HepG2 (cell line): Measurements from ENCODE around the gene RAB15. TPM values are rescaled to one million over a fixed set of nuclear protein-coding genes. Genes with fewer than 3 reads are reported as not detected.

ENCODE experiments used
- ATAC-seq: fragments of 200-7000 bp; cut with Tn5 transposase; 3 replicates; pipeline ENCODE4 v1.9.1; 2020; ENCODE audit warnings: mild to moderate bottlenecking, moderate library complexity
- BruUV-seq: library from RNA; stranded (reverse); fragments of 400-500 nt; replicated peaks from 2 replicates; lab custom pipeline; 2021; lab: Mats Ljungman, UMichigan
- CTCF ChIA-PET: fragments of 300-600 bp; formaldehyde crosslinking; extraction: SDS; loops from one replicate; lab custom pipeline; 2021; ENCODE audit warnings: low total read pairs, inconsistent platforms, low intra/inter-chr PET ratio; lab: Yijun Ruan, JAX
- POLR2A ChIA-PET: fragments of 350-600 bp; sonication (Branson Sonifier 250); formaldehyde crosslinking; loops from one replicate; lab custom pipeline; 2020; ENCODE audit warnings: antibody characterized with exemption, inconsistent platforms; lab: Yijun Ruan, JAX
- DNase-seq: peaks from one replicate; pipeline ENCODE4 v3.0.0-alpha.2; 2015; ENCODE audit warnings: low spot score
- FAIRE-seq: peaks from 3 replicates; lab custom pipeline; 2011; peaks lifted over from hg19 to GRCh38; lab: Jason Lieb, UNC
- H2AFZ ChIP-seq: one replicate; pipeline ENCODE4 v1.6.1; 2011; ENCODE audit warnings: low read length, inconsistent platforms
- H3K27ac ChIP-seq: fragments of 300-600 bp; 3 replicates; pipeline ENCODE4 v1.8.0; 2011; ENCODE audit warnings: mixed run types, mild to moderate bottlenecking, mixed read lengths, low read length, inconsistent platforms; ENCODE audit not compliant: insufficient read depth; ENCODE audit errors: extremely low read length
- H3K27me3 ChIP-seq, 2 experiments: fragments of 200-600 bp in 1 of 2; 2 replicates in 1 of 2; 3 replicates in 1 of 2; pipeline versions ENCODE4 v1.6.0 to v1.8.0; 2011; ENCODE audit warnings: low read length in 2 of 2, mild to moderate bottlenecking in 2 of 2, moderate library complexity in 2 of 2, inconsistent platforms in 1 of 2; ENCODE audit not compliant: insufficient read depth in 2 of 2, control insufficient read depth in 1 of 2
- H3K36me3 ChIP-seq, 2 experiments: fragments of 200-600 bp in 1 of 2; replicated peaks in 1 of 2; 2 replicates in 1 of 2; 3 replicates in 1 of 2; pipeline versions ENCODE4 v1.5.1 to v1.8.0; 2011; ENCODE audit warnings: low read length in 2 of 2, inconsistent platforms in 1 of 2; ENCODE audit not compliant: insufficient read depth in 2 of 2, control insufficient read depth in 1 of 2
- H3K4me1 ChIP-seq: 2 replicates; pipeline ENCODE4 v1.5.1; 2012; ENCODE audit warnings: low read length, inconsistent platforms; ENCODE audit not compliant: insufficient read depth
- H3K4me2 ChIP-seq: 2 replicates; pipeline ENCODE4 v1.6.0; 2011; ENCODE audit warnings: low read depth, low read length, inconsistent platforms
- H3K4me3 ChIP-seq, 3 experiments: fragments of 200-600 bp in 1 of 3; sonication (generic), shearing (Covaris generic) in 1 of 3; replicated peaks in 1 of 3; 2 replicates each; pipeline ENCODE4 v1.5.1; 2011 to 2016; ENCODE audit warnings: low read length in 3 of 3, inconsistent platforms in 2 of 3, low read depth in 2 of 3, mild to moderate bottlenecking in 2 of 3, control low read depth in 1 of 3, mixed read lengths in 1 of 3; ENCODE audit not compliant: insufficient read depth in 1 of 3
- H3K79me2 ChIP-seq: one replicate; pipeline ENCODE4 v1.6.1; 2011; ENCODE audit warnings: low read length, inconsistent platforms; ENCODE audit not compliant: insufficient read depth
- H3K9ac ChIP-seq: 2 replicates; pipeline ENCODE4 v1.6.0; 2011; ENCODE audit warnings: mild to moderate bottlenecking, low read depth, low read length, inconsistent platforms; ENCODE audit not compliant: insufficient read depth
- H3K9me3 ChIP-seq: 2 replicates; pipeline ENCODE4 v1.5.1; 2012; ENCODE audit warnings: mild to moderate bottlenecking, low read length
- H4K20me1 ChIP-seq: 2 replicates; pipeline ENCODE4 v1.6.0; 2011; ENCODE audit warnings: inconsistent platforms, mild to moderate bottlenecking, low read length, moderate library complexity; ENCODE audit not compliant: insufficient read depth
- ATF7 ChIP-seq, 2 experiments: fragments of 450-650 bp in 1 of 2; sonication (generic) in 1 of 2; formaldehyde crosslinking in 1 of 2; IDR thresholded peaks; 2 replicates each; pipeline versions ENCODE4 v1.4.0 to v1.6.1; 2016 to 2020; ENCODE audit warnings: antibody characterized with exemption in 1 of 2, mild to moderate bottlenecking in 1 of 2, missing genetic modification reagents in 1 of 2
- FOXK2 ChIP-seq: fragments of 450-650 bp; IDR thresholded peaks from 2 replicates; pipeline ENCODE4 v1.6.1; 2016
- ZNF292 ChIP-seq: sonication (generic); formaldehyde crosslinking; IDR thresholded peaks from 2 replicates; pipeline ENCODE4 v1.8.1; 2022; ENCODE audit warnings: mild to moderate bottlenecking, low read depth, missing genetic modification reagents, borderline replicate concordance
- WGBS: methylation state at CpG from one replicate; pipeline ENCODE4 v1.1.6; 2017; ENCODE audit warnings: low lambda C conversion rate; 5-methylcytosine and 5-hydroxymethylcytosine counted together
- in situ Hi-C: cut with HindIII; loops from 2 replicates; pipeline ENCODE4 v1.10.0; 2017; ENCODE audit warnings: low pct_unique_long_range_greater_than_20kb; ENCODE audit not compliant: extremely low pct_ligation_motif_present
- intact Hi-C: fragments of 100-400 bp; cut with micrococcal nuclease; formaldehyde crosslinking; loops from one replicate; pipeline ENCODE4 v1.10.0; 2022; ENCODE audit not compliant: unreplicated experiment
- polyA plus RNA-seq, 8 experiments: library from polyadenylated mRNA; depleted of rRNA in 3 of 8; stranded (reverse) in 7 of 8; unstranded in 1 of 8; fragments of >200 nt; fragmentation: Illumina TruSeq in 4 of 8; extraction: Trizol in 4 of 8; gene quantifications; 2 replicates each; pipeline versions ENCODE4 v1.2.1 to v1.2.3, GENCODE V29; 2011 to 2016; ENCODE audit warnings: low read depth in 4 of 8, missing spikeins in 1 of 8, mixed read lengths in 1 of 8; ENCODE audit not compliant: insufficient read depth in 1 of 8
- total RNA-seq, 5 experiments: library from RNA; depleted of rRNA; stranded (reverse); fragments of >200 nt; fragmentation: Illumina TruSeq; extraction: Trizol; gene quantifications; 2 replicates each; pipeline ENCODE4 v1.2.3, GENCODE V29; 2016; ENCODE audit warnings: low read depth in 1 of 5
- TF ChIP-seq, protein P1 (sequence below): sonication (generic); formaldehyde crosslinking; IDR thresholded peaks from 2 replicates; pipeline ENCODE4 v1.5.0; 2020; ENCODE audit warnings: mild to moderate bottlenecking, missing genetic modification reagents, moderate library complexity

RAB15 gene
- total and polyA plus RNA-seq, 2 of the 13 experiments (the other 11 are each of a cell fraction or from before 2014, with no cell fraction given): 7.4 to 18.5 TPM

DNA sequence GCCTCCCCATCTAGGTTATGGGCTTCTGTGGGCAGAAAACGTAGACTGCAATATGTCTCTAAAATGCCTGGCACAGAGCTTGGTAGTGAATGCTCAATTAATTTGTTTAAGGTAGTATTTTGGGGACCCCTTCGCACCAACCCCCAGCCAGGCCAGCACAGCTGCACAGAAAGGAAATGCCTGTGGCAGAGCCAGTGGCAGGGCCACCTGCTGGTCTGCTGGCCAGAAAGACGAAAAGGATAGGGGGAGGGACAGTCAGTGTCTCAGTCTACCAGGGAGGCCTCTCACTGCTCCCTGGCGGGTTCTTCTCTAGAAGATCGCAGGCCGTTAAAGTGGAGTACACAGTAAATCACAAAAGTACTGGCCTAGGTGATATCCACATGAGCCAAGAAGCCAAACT lies 3.5 kb downstream of the RAB15 start:
- no peak for FAIRE-seq
- H3K9ac ChIP-seq: no peak overlapping the region
- no TSS peak for BruUV-seq
- no peaks in the 10 kb centered on the region for H4K20me1 ChIP-seq
- H3K27ac ChIP-seq: no peak overlapping the region
- H3K27me3 ChIP-seq: no peaks in the 10 kb centered on the region; a peak in 1 of 5 replicates
- no peaks in the 10 kb centered on the region for H3K9me3 ChIP-seq
- intact Hi-C loops: no loop called here
- CTCF ChIA-PET: no interaction called here
- no peak overlapping the region for H2AFZ ChIP-seq
- WGBS: 95% methylated on average over 5 of the region's 6 CpGs
- ATAC-seq: no peak
- H3K4me2 ChIP-seq: no peak overlapping the region
- DNase-seq: no peak
- H3K4me1 ChIP-seq: peaks cover 30% of the 10 kb centered on the region
- no peak overlapping the region for H3K4me3 ChIP-seq
- in situ Hi-C loops: no loop called here
- no peaks in the 10 kb centered on the region for H3K79me2 ChIP-seq
- no peaks in the 10 kb centered on the region for H3K36me3 ChIP-seq
- POLR2A ChIA-PET: no interaction called here
- TF ChIP-seq, protein P1, sequence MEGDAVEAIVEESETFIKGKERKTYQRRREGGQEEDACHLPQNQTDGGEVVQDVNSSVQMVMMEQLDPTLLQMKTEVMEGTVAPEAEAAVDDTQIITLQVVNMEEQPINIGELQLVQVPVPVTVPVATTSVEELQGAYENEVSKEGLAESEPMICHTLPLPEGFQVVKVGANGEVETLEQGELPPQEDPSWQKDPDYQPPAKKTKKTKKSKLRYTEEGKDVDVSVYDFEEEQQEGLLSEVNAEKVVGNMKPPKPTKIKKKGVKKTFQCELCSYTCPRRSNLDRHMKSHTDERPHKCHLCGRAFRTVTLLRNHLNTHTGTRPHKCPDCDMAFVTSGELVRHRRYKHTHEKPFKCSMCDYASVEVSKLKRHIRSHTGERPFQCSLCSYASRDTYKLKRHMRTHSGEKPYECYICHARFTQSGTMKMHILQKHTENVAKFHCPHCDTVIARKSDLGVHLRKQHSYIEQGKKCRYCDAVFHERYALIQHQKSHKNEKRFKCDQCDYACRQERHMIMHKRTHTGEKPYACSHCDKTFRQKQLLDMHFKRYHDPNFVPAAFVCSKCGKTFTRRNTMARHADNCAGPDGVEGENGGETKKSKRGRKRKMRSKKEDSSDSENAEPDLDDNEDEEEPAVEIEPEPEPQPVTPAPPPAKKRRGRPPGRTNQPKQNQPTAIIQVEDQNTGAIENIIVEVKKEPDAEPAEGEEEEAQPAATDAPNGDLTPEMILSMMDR: peak; percentile 20; the same call in 1 of the 2 replicates
- TF ChIP-seq FOXK2: no peak
- TF ChIP-seq, all 625 proteins: peak for 1

DNA sequence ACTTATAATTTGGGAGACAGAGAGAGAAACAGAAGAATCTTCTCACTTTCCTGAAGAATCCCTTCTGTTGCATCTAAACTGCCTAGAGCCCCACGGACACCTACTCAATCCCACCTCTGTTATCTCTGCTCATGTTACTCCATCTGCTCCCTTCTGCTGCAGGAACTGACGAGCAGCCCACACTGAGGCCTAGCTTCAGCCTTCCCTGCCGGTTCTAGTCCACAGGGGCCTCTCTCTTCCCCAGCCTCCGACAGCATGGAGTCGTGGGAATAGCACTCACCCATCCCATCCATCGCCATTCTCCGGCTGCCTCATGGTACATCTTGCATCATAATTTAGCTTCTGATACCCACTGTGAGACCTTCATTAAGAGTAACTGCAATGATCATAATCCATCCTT lies 4.0 kb downstream of the RAB15 start:
- Histone ChIP-seq H4K20me1 (no peaks in the 10 kb centered on the region), H3K4me2 (no peak overlapping the region), H3K36me3 (no peaks in the 10 kb centered on the region), H3K4me3 (no peak overlapping the region), H3K9me3 (no peaks in the 10 kb centered on the region), H3K9ac (no peak overlapping the region), H3K4me1 (peaks cover 25% of the 10 kb centered on the region), H2AFZ (no peak overlapping the region), H3K79me2 (no peaks in the 10 kb centered on the region), H3K27me3 (no peaks in the 10 kb centered on the region; a peak in 1 of 5 replicates), H3K27ac (no peak overlapping the region)
- 95% methylated on average over 7 of the region's 7 CpGs for WGBS
- no peak for ATAC-seq
- DNase-seq: no peak
- in situ Hi-C loops: no loop called here
- no peak for FAIRE-seq
- intact Hi-C loops: no loop called here
- no TSS peak for BruUV-seq
- ChIA-PET CTCF (no interaction called here), POLR2A (no interaction called here)
- TF ChIP-seq ATF7 (IDR thresholded peaks at IDR 0.05) (0 out of 2 replicates have a peak, but pooled peaks have one; percentile 7), ATF7 (CRISPR knock-in tag; IDR thresholded peaks at IDR 0.05) (no peak), ZNF292 (no peak)
